Prostate gland (tissue), 2 donors: Measurements from ENCODE around the gene EN1. TPM values are rescaled to one million over a fixed set of nuclear protein-coding genes. Genes with fewer than 3 reads are reported as not detected.

Experiments
- DNase-seq: peaks from one replicate; pipeline ENCODE4 v3.0.0-alpha.2; 2019; ENCODE audit warnings: low spot score
- H3K27ac ChIP-seq, 2 donors: fragments of 200-600 bp; sonication (generic); 2 replicates each; pipeline ENCODE4 v1.5.1; 2017 to 2019
- H3K27me3 ChIP-seq: fragments of 200-600 bp; sonication (generic); replicated peaks from 2 replicates; pipeline ENCODE4 v1.5.1; 2019; ENCODE audit not compliant: insufficient read depth
- H3K36me3 ChIP-seq, 2 donors: fragments of 200-600 bp; sonication (generic); 1 replicate in 1 of 2; 2 replicates in 1 of 2; pipeline versions ENCODE4 v1.5.1 to v1.8.1; 2017 to 2019
- H3K4me1 ChIP-seq: fragments of 200-600 bp; sonication (generic); replicated peaks from 2 replicates; pipeline ENCODE4 v1.5.1; 2019
- H3K4me3 ChIP-seq, 2 donors: fragments of 200-600 bp; sonication (generic); 2 replicates each; pipeline ENCODE4 v1.5.1; 2017 to 2019
- H3K9me3 ChIP-seq: fragments of 200-600 bp; sonication (generic); 2 replicates; pipeline ENCODE4 v1.5.1; 2017
- CTCF ChIP-seq, 4 experiments: fragments of 200-600 bp in 2 of 4; fragments of 450-650 bp in 2 of 4; sonication (generic) in 2 of 4; IDR thresholded peaks; 1 replicate in 3 of 4; 2 replicates in 1 of 4; pipeline ENCODE4 v1.5.1; 2016 to 2019; ENCODE audit warnings: antibody characterized with exemption in 4 of 4, mild to moderate bottlenecking in 2 of 4, moderate library complexity in 2 of 4
- POLR2A ChIP-seq: fragments of 450-650 bp; IDR thresholded peaks from one replicate; pipeline ENCODE4 v1.6.1; 2016; ENCODE audit warnings: antibody characterized with exemption, mild to moderate bottlenecking
- POLR2AphosphoS5 ChIP-seq: sonication (generic); formaldehyde crosslinking; IDR thresholded peaks from one replicate; pipeline ENCODE4 v1.6.1; 2017; ENCODE audit warnings: antibody characterized with exemption
- WGBS: methylation state at CpG from one replicate; pipeline ENCODE4 v1.1.5; 2018; 5-methylcytosine and 5-hydroxymethylcytosine counted together
- intact Hi-C: fragments of 100-400 bp; cut with DNase I; formaldehyde crosslinking; loops from one replicate; pipeline ENCODE4 v1.14.2; 2022
- total RNA-seq, 2 donors: library from RNA; depleted of rRNA; stranded (reverse); fragments of >200 nt; gene quantifications; one replicate each; pipeline ENCODE4 v1.1.0, GENCODE V29; 2016

Gene EN1
- total RNA-seq, 2 donors from 2014 or later, result 0.09 TPM; not detected in 1

GRCh38 chr2:118808429-118808809, 39.0 kb downstream of the EN1 start:
- Histone ChIP-seq H3K4me3 (no peak overlapping the region), H3K27ac (no peak overlapping the region)
- no peak for TF ChIP-seq CTCF (IDR thresholded peaks at IDR 0.05)
- no peak for TF ChIP-seq POLR2A
- TF ChIP-seq POLR2AphosphoS5, result no peak

GRCh38 chr2:118807668-118808428, 39.6 kb downstream of the EN1 start:
- no peak for DNase-seq
- no peaks in the 10 kb centered on the region for H3K36me3 ChIP-seq
- intact Hi-C loops, result no loop called here
- H3K4me3 ChIP-seq, result no peak overlapping the region
- 52% methylated on average over 13 of the region's 13 CpGs for WGBS
- no peaks in the 10 kb centered on the region for H3K9me3 ChIP-seq
- H3K27me3 ChIP-seq, result peaks cover 2% of the 10 kb centered on the region
- no peak for TF ChIP-seq POLR2AphosphoS5
- TF ChIP-seq POLR2A, result no peak
- TF ChIP-seq CTCF (IDR thresholded peaks at IDR 0.05), result no peak
- no peak overlapping the region for H3K27ac ChIP-seq
- H3K4me1 ChIP-seq, result no peaks in the 10 kb centered on the region

More at GRCh38 chr2:118808429-118808809, 39.0 kb downstream of the EN1 start:
- WGBS, result 14% methylated on average over 16 of the region's 16 CpGs
- Histone ChIP-seq H3K27me3 (peaks cover 3% of the 10 kb centered on the region), H3K4me1 (no peaks in the 10 kb centered on the region), H3K9me3 (no peaks in the 10 kb centered on the region), H3K36me3 (no peaks in the 10 kb centered on the region)
- intact Hi-C loops, result no loop called here
- no peak for DNase-seq

- TF ChIP-seq POLR2AphosphoS5 (no peak), POLR2A (no peak)
- Histone ChIP-seq H3K4me3 (no peak overlapping the region), H3K9me3 (no peaks in the 10 kb centered on the region), H3K27ac (no peak overlapping the region), H3K27me3 (peaks cover 2% of the 10 kb centered on the region), H3K36me3 (no peaks in the 10 kb centered on the region), H3K4me1 (no peaks in the 10 kb centered on the region)
- 72% methylated on average over 23 of the region's 23 CpGs for WGBS
- intact Hi-C loops, result no loop called here
- no peak for DNase-seq
Measured at GRCh38 chr2:118806797-118807667, 40.4 kb downstream of the EN1 start.

- Histone ChIP-seq H3K36me3 (no peaks in the 10 kb centered on the region), H3K4me3 (no peak overlapping the region), H3K4me1 (no peaks in the 10 kb centered on the region), H3K27ac (no peak overlapping the region), H3K27me3 (no peaks in the 10 kb centered on the region), H3K9me3 (no peaks in the 10 kb centered on the region)
- 68% methylated on average over 9 of the region's 9 CpGs for WGBS
- TF ChIP-seq POLR2AphosphoS5 (no peak), POLR2A (no peak)
- intact Hi-C loops, result no loop called here
- DNase-seq, result no peak
Measured at GRCh38 chr2:118805064-118805690, 42.3 kb downstream of the EN1 start.

GRCh38 chr2:118803012-118803411, 44.4 kb downstream of the EN1 start:
- H3K9me3 ChIP-seq, result no peaks in the 10 kb centered on the region
- TF ChIP-seq CTCF (IDR thresholded peaks at IDR 0.05), result no peak
- TF ChIP-seq POLR2A, result no peak
- no peak for TF ChIP-seq POLR2AphosphoS5
- WGBS, result 79% methylated on average over 5 of the region's 5 CpGs

More at GRCh38 chr2:118803012-118803411, 44.4 kb downstream of the EN1 start:
- no peak for DNase-seq
- H3K4me3 ChIP-seq, result no peak overlapping the region
- no peaks in the 10 kb centered on the region for H3K36me3 ChIP-seq
- no peaks in the 10 kb centered on the region for H3K27me3 ChIP-seq
- H3K4me1 ChIP-seq, result no peaks in the 10 kb centered on the region
- intact Hi-C loops, result no loop called here
- no peak overlapping the region for H3K27ac ChIP-seq
